Stimulated activated CD4-positive, alpha-beta T cell treated with anti-CD3 and anti-CD28 coated beads, TNF-alpha, amount 100 ng/mL, for 48 hours (primary cell): ENCODE data around the gene EPB41.
"Not testable (repeated sequence)": the region's sequence is repeated elsewhere in the genome, so short reads cannot be mapped to it uniquely, and the experiment has no call there.

ENCODE experiments used
- DNase-seq, 3 donors: peaks; one replicate each; pipeline ENCODE4 v3.0.0-alpha.2; 2020; ENCODE audit warnings: low read depth in 3 of 3

Gene EPB41

DNA sequence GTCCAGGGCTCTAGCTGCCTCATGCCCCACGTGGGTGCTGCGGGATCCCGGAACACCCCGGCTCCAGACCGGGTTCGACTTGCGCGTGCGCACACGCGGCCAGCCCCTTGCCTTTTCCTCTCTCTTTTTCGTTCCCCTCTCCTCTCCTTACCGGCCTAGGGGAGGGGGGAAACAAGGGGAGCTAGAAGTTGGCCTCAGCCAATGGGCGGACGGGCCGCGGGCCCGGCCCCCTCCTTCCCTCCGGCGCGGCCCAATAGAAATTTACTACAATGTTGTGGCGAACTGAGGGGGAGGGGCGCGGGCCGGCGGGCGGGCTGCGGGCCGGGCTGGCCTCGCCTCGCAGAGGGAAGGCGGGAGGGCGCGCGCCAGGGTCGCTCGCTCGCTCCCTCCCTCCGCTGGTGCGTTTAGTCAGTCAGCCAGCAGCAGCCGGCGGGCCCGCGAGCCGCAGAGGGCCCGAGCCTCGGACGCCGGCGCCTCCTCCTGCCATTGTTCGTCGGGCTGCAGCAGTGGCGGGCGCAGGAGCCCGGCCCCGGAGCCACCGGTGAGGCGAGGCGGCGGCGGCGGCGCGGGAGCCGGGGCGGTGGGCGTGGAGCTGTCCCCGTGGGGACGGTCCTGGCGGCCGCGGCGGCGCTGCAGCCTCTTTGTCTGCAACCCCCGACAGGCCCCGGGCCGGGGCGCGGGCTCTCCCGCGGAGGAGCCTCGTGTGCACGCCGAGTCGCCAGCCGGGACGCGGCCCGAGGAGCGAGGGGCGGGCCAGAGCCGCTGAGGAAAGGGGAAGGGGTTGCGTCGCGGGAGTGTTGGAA, at the start of gene EPB41:
Gene EPB41 (plus strand): TSS at position 342 of the 803 bp plus-strand sequence. CDS start 72,869 bp downstream, outside the sequence.
- DNase-seq = peak; percentile 78 to 92 (median 80)

DNA sequence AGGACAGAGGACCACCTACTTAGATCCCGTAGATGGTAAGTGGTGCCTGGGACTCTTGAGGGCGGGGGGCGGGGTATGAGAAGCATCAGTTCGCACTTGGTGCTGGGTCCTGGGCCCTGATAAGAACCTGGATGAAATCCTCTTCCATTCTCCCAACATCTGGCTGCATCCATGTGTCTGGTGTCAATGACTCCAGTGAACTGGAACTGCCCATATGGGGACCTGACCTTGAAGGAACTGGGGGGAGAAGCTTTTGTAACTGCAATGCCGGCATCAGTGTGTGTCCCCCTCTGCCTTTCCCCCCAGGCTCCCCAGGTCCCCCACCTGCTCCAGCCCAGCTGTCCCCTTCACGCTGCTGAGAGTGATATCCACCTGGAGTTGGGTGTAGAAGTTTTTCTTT, 49.7 kb upstream of the EPB41 start:
- no peak for DNase-seq

DNA sequence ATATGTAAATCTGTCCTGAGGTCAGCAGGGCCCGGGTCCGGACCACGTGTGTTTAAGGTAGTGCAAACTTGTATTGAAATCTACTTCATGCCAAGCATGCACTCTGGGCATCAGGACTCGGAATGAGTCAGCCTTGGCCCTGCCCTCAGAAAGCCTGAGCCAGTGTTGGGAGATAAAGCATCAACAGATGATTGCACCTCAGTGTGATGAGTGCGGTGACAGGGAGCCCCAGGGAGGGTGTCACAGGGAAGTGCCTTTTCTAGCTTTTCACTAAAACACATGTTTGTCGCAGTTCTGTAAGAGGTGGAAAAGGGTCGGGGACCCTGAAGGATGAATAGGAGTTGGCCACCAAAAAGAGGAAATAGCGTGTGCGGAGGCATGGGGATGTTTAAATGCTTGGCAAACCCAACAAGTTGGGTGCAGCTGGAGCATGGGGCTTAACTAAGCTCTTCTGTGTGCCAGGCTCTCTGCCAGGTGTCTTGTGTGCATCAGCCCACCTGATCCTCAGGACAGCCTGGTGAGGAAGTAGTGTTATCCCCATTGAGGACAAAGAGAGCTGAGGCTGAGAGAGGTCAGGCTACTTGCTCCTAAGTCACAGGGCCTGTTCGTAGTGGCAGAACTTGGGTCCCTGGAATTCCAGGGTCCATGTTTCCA, 48.2 kb upstream of the EPB41 start:
- no peak for DNase-seq

DNA sequence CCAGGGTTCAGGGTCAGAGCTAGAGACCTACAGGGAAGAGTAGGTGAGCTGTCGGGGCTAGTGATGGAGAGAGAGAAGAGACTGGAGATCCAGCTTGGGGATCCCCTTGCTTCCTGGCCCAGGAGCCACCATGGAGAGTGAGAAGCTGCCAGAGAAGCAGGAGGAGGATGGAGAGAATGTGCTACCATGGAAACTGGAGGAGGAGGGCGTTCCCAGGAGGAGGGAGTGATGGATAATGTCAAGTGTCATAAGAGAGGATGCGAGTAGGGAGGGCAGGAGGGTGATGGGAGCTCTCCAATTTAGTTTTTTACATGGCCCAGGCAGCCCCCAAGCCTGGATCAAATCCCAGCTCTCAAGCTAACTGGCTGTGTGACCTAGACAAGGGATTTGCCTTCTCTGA, 46.5 kb upstream of the EPB41 start:
- no peak for DNase-seq

DNA sequence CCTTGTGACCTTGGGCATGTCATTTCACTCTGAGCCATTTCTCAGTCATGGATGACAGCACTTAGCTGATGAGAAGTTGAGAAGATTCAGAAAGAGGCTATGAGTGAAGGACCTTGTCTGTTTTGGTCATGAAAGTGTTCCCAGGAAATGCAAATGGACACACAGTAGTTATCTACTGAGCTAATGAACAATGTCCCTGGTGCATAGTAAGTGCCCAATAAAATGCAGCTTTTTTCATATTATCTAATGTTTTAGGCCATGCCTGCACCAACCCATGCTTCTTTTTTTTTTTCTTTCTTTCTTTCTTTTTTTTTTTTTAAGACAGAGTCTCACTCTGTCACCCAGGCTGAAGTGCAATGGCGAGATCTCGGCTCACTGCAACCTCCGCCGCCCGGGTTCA, 44.4 kb upstream of the EPB41 start:
- no peak for DNase-seq

DNA sequence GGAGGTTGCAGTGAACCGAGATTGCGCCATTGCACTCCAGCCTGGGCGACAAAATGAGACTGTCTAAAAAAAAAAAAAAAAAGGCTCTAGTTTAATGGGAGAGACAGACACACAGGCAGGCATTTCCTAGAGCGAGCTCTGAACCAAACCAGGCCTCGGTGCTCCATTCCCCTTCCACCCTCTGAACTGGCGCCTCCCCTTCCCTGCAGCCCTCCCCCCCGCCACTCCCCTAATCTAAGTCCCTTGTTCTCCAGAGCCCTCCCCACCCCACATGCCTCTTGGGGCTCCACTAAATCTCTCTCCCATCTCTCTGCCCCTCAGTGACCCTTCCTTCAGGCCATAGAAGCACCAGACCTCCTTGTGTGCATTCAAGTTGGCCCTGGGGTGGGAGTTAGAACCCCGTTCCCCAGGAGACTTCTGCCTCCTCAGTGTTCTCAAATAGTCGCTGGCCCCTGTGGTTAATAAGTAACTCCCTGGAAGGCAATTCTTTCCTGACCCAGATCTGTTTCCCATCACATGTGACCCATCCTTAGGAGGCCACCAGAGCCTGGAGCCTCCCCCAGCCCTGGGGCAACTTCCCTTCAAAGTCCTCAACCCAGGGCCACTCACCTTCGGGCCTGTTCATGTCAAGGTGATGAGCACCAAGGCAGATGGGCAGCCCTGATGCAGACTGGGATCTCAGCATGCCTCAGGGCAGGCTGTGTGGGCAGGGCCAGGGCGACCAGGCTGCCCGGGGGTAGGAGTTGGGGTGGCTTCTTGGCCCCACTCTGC, 42.6 kb upstream of the EPB41 start:
- DNase-seq = no peak

DNA sequence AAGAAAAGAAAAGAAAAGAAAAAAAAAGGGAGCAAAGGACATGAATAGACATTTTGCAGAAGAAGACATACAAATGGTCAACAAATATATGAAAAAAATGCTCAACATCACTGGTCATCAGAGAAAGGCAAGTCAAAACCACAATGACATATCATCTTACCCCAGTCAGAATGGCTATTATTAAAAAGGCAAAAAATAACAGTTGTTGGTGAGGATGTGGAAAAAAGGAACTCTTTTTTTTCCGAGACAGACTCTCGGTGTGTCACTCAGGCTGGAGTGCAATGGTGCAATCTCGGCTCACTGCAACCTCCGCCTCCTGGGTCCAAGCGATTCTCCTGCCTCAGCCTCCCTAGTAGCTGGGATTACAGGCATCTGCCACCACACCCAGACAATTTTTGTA, 39.2 kb upstream of the EPB41 start:
- DNase-seq = not testable (repeated sequence)

DNA sequence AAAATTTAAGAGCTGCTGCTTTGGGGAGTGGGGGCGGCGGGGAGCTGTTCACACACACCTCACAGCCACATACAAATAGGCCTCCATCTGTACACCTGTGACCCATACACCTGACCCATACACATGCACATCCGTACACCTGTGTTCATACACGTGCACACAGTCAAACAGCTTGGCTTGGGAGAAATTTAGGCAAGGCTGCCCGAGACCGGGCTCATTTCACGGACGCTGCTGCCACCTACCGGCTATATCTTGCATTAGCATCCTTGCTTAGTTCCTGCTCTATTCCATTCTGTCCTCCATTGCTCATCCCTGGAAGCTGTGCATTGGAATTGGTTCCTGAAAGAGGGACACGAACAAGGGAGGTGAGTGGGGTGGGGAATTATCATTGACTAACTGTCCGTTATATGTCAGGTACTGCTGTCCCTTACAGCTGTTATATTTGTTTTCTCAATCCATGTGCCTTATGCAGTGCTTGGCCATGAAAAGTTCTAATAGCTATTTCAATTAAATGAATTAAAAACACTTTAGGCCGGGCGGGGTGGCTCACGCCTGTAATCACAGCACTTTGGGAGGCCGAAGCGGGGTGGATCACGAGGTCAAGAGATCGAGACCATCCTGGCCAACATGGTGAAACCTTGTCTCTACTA, 37.1 kb upstream of the EPB41 start:
- peak; percentile 51 to 64 (median 61) for DNase-seq

DNA sequence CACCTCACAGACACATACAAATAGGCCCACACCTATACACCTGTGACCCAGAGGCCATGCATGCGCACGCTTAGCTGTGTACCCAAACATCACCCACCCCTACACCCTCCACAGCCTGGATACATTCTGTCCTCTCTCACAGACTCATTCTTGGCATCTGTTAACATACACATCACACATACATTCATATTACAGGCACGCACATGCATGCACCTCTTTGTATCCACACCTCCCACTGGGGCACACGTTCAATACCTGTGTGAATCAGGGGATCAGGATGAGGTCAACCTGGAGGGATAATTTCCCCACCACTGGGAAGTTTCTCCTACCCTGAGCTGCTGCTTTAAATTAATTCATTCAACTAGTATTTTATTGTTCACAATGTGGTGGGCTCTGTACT, 35.6 kb upstream of the EPB41 start:
- no peak for DNase-seq

DNA sequence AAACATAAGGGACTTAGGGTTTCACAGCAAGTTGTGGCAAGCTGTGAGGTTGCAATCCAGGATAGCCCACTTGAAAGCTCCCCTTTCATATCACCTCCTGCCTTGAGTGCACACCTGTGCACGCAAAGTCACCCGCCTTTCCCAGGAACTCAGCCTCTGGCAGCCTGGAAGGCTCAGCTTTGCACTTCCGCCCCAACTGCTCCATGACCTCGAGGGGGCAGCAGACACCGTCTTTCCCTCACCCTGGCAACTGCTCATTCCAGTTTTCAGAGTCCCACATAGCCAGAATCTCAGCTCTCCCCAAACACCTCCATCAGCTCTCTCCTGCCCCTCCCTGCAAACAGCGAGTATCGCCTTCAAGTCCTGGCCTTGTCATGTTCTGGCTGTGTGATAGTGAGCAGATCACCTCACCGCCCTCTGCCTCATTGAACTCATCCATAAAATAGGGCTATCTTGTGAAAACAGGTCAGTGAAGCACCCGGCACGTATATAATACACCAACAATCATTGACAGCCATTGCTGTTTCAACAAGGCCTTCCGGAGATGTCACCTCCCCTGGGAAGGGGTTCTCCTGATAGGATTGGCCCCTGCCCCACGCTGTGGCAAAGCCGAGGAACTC, 32.2 kb upstream of the EPB41 start:
- peak; percentile 58 to 76 (median 73) for DNase-seq

DNA sequence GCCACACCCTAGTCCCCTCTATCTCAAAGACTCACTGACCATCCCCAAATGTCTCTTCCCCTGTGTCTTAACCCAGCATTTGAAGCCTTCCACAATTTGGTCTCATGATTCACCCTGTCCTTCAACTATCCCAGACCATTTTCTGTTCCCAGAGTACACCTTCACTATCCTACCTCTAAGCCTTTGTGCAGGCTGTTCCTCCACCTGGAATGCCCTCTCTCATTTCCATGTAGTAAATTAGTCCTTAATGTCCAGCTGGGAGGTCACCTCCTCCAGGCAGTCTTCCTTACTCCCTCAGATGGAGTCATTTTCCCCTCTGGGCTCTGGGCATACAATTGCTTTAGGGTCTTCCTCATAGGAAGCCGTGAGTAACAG, 31.1 kb upstream of the EPB41 start:
- no peak for DNase-seq

DNA sequence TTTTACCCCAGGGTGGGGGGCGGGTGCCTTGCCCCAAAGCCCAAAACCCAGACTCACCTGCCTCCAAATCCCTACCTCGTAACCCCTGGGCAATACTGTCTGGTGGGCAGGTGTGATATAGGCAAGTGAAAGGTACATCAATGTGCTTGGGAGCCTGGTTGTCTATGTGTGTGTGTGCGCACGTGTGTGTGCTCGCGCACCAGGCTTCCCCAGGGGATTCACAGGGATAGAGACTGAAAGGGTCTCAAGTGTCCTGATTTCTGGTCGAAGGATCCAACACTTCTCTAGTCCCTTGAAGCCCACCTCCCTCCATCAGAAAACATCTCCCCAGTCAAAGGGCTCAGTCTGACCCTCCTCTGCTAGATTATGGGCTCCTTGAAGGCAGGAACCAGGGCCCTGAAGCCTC, 28.9 kb upstream of the EPB41 start:
- peak in 1 of 3 donors; percentile 10 for DNase-seq

DNA sequence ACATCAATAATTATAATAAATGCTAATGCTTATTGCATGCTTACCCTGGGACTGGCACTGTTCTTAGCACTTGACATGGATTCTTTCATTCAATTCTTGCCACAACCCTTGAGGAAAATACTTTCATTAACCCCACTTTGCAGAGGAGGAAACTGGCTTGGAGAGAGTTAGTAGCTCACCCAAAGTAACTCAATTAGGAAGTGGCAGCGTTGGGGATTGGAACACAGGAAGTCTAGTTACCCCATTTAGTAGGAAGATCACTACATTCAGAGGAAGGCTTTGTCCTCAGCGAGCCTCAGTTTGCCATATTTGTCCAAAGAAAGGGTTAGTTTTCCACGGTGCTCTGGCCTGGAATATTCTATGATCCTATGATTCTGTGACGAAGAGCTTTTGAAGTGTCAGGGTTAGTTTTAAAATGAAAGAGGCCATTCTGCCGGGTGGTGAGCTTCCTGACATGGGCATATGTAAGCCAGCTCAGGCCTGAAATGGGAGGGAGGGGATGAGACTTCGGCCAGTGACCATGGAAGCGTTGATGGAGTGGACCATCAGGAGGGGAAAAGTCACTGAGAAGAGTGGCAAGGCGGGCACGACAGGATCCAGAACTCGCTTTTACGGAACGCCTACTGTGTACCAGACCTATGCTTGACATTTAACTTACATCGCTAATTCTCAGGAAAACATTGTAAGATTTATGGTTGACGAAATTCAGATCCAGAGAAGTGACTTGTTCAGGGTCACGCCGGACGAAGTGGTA, 28.2 kb upstream of the EPB41 start:
- no peak for DNase-seq

DNA sequence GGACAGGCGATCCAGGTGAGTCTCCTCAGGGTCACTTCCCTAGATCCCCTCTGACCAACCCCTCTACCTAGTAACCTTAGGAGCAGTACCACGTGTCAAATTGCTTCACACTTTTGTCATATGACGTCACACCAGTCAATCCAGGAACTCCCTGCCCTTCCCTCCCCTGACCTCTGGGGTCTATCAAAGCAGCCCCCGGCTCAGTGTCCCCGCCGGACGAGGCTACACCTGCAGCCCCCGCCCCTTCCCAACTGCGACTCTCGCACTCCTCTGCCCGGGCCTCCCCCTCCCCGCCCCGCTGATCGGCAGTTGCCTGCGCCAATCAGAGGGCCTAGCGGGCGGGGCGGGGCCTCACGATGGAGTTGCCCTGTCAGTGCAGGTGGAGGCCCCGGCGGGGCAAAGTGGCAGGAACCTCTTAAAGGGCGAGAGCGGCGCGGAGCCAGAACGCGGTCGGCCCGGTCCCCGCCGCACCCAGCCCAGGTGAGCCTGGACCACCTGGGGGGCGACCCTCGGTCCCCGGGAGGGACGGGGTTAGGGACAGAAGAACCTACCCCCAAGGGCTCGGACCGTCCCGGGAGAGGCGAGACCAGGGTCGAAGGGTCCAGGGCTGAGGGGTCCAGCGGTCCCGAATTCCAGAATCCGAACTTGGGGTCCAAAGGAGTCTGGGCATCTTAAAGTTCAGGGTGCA, 27.5 kb upstream of the EPB41 start:
- peak; percentile 80 to 85 (median 82) for DNase-seq

DNA sequence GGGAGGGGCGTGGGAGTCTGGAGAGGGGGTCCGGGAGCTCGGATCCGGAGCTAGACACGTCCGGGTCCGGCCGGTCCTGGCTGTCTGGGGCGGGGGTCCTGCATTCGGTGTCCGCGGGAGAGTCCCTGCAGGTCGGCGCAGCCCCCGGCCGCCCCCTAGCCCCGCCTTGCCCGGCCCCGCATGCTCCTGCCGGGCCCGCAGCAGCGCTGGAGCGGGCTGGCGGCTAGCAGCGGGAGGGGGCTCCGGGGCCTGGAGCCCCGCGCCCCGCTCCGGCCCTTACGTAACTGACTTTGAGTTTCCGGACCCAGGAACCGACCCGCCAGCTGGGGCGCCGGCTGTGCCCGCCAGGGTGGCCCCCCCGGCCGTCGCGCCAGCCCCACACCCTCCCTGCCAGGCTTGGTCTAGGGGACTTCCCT, 26.9 kb upstream of the EPB41 start:
- DNase-seq = peak in 1 of 3 donors; percentile 19

DNA sequence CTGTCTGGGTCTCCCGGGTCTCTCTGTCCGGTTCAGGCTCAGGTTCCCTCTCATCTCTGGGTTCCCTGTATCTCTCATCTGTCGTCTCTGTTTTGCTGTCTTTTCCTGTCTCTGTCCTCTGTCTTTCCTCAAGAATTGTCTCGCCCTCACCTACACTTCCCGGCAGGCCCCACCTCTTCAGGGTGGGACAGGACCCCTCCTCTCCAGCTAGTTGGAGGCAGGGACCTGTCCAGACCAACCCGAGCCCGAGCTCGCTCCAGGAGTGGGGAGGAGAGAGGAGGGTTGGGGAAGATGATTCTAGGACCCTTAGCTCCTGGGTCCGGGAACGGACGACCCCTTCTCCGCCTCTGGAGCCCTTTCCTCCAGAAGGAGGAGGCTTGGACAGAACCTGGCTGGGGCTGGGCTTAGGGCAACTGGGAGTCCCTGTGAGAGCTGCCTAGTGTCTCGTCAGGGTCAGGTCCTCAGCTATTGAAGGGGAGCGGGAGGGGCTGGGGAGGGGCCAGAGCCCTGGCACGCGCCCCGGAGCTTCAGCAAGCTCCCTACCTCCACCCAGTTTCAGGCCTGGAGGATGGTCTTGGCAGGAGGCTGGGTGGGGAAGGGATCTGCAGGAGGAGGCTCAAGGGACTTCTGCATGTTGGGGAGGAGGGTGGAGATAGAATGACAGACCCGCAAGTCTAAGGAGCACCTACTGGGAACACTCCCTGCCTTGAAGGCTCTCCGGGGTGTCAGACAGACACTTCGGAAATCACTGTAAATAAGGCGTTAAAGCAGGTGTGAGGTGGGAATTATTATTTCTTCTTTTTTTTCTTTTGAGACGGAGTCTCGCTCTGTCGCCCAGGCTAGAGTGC, 26.3 kb upstream of the EPB41 start:
- DNase-seq = no peak

DNA sequence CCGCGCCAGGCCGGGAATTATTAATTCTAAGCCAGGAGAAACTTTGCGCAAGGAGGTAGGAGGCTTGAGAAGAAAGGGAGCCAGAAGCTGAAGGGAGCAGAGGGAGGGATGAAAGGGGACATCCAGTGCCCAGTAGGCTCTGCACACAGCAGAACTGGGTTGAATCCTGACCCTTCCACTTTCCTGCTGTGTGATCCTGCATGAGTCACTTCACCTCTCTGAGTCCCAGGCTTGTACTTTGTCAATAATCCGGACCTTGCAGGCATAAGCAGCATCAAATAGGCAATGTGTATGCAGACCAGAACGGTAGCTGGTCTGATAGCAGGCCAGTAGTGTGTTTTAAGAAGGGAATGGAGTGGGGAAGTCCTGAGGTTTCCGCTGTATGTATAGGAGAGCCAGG, 25.5 kb upstream of the EPB41 start:
- DNase-seq = no peak

DNA sequence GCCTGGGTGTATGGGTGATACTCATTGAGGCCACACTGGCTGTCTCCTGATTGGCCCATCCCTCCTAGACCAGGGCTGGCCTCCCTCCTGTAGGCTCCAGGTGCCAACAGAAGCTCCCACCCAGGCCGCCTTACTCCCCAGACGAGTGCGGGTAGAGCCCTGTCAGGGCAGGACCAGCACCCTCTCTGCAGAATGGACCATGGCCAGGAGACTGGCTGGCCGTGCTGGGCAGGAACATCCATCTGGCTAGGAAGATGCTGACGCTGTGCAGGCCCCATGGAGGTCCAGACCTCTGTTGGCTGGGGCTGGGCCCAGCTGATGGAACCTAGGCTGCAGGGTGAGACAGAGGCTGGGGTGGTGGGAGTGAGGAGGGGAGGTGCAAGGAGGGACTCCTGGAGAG, 25.0 kb upstream of the EPB41 start:
- DNase-seq = no peak

DNA sequence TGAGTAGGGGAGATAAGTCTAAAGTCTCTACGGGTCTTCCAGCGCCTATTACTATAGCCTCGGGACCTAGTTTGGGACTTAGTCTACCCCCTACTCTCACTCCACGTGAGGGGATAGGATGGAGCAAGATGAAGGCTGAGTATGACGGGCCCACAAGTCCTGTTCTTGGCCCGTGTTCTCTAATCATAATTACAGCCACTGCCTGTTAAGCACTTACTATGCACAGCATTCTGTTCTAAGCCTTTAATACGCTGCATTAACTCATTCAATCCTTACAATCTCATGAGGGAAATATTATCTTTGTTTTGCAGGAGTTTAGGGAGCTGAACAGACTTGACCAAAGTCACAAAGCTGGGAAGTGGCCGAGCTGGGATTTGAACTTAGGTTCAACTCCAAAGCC, 23.9 kb upstream of the EPB41 start:
- no peak for DNase-seq
